Smooth muscle cell (in vitro differentiated cells): ENCODE measurements around the gene SWT1. TPM values are rescaled to one million over a fixed set of nuclear protein-coding genes. Genes with fewer than 3 reads are reported as not detected.

Experiments used
- DNase-seq: peaks from one replicate; lab custom pipeline; 2025; ENCODE audit not compliant: unreplicated experiment; lab: John Stamatoyannopoulos, UW
- H2AFZ ChIP-seq: fragments of 200-600 bp; sonication (generic); 2 replicates; pipeline ENCODE4 v1.6.0; 2016; ENCODE audit warnings: antibody characterized with exemption, low read depth, mild to moderate bottlenecking
- H3F3A ChIP-seq: fragments of 200-600 bp; sonication (generic); 2 replicates; pipeline ENCODE4 v1.6.0; 2017; ENCODE audit warnings: antibody characterized with exemption, low read depth
- H3K27ac ChIP-seq: fragments of 200-600 bp; sonication (generic); 2 replicates; pipeline ENCODE4 v1.5.1; 2016; ENCODE audit warnings: low read depth, mild to moderate bottlenecking
- H3K27me3 ChIP-seq: fragments of 200-600 bp; sonication (generic); 2 replicates; pipeline ENCODE4 v1.6.1; 2016; ENCODE audit warnings: low read depth, mild to moderate bottlenecking
- H3K36me3 ChIP-seq: fragments of 200-600 bp; sonication (generic); 2 replicates; pipeline ENCODE4 v1.5.1; 2016; ENCODE audit warnings: low read depth
- H3K4me1 ChIP-seq: fragments of 200-600 bp; sonication (generic); 2 replicates; pipeline ENCODE4 v1.5.1; 2016; ENCODE audit warnings: low read depth
- H3K4me2 ChIP-seq: fragments of 200-600 bp; sonication (generic); 2 replicates; pipeline ENCODE4 v1.6.0; 2016; ENCODE audit warnings: mild to moderate bottlenecking
- H3K4me3 ChIP-seq: fragments of 200-600 bp; sonication (generic); 2 replicates; pipeline ENCODE4 v1.5.1; 2016; ENCODE audit warnings: mild to moderate bottlenecking
- H3K79me2 ChIP-seq: fragments of 200-600 bp; sonication (generic); 2 replicates; pipeline ENCODE4 v1.6.0; 2016; ENCODE audit warnings: low read depth, mild to moderate bottlenecking
- H3K9ac ChIP-seq: fragments of 200-600 bp; sonication (generic); 2 replicates; pipeline ENCODE4 v1.6.0; 2016; ENCODE audit warnings: low read depth
- H3K9me3 ChIP-seq: fragments of 200-600 bp; sonication (generic); replicated peaks from 2 replicates; pipeline ENCODE4 v1.5.1; 2016; ENCODE audit warnings: low read depth
- H4K20me1 ChIP-seq: fragments of 200-600 bp; sonication (generic); 2 replicates; pipeline ENCODE4 v1.6.0; 2016; ENCODE audit warnings: low read depth
- WGBS: methylation state at CpG from one replicate; pipeline ENCODE4 v1.1.7; 2016; ENCODE audit warnings: low lambda C conversion rate; 5-methylcytosine and 5-hydroxymethylcytosine counted together
- polyA plus RNA-seq: library from polyadenylated mRNA; unstranded; fragments of >200 nt; fragmentation: Nextera tagmentation; extraction: Ambion mirVana; gene quantifications from 2 replicates; pipeline ENCODE4 v1.2.1, GENCODE V29; 2016
- total RNA-seq: library from RNA; depleted of rRNA; stranded (reverse); fragments of >200 nt; gene quantifications from 2 replicates; pipeline ENCODE4 v1.2.3, GENCODE V29; 2014
- TF ChIP-seq, protein P1 (sequence below): fragments of 200-600 bp; sonication (generic); IDR thresholded peaks from 2 replicates; pipeline ENCODE4 v1.5.1; 2017; ENCODE audit warnings: borderline replicate concordance, mild to moderate bottlenecking, antibody characterized with exemption; ENCODE audit not compliant: insufficient read depth, poor library complexity, severe bottlenecking

Gene SWT1
- total and polyA plus RNA-seq, 2 experiments from 2014 or later = 1.7 to 11.2 TPM

DNA sequence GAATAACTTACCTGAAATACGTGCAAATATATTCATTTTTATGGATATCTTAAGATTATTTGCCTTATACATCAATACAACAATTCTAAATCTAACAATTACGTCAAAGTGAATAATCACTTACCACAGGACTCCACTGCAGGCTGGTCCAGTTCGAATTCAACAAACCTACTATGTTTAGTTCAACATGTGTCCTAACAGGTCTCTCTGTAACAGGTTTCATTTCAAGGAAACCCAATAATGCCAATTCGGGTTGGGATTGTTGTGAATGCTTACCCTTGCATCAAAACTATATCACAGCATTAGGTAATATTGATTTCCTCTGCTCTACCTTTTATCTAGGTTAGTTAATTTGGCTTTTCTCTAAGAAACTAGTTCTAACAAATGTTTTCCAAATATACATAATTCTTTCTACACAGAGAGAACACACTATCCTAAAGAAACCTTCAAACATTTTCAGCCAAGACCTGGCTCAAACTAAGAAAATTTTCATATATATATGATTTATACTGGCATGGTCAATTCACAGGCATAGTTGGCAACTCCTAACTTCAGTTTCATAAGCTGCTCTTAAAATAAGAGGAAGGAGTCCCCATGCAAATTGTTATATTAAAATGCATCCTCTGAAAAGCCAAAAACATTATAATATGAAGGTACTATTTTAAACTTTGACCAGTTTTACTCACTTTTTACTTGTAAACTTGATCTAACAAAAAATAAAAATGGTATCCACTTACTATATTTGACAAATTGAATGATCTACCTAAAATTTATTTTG, 155.6 kb downstream of the SWT1 start:
- H2AFZ ChIP-seq = no peak overlapping the region
- peaks cover 11% of the 10 kb centered on the region for H3F3A ChIP-seq
- TF ChIP-seq, protein P1, sequence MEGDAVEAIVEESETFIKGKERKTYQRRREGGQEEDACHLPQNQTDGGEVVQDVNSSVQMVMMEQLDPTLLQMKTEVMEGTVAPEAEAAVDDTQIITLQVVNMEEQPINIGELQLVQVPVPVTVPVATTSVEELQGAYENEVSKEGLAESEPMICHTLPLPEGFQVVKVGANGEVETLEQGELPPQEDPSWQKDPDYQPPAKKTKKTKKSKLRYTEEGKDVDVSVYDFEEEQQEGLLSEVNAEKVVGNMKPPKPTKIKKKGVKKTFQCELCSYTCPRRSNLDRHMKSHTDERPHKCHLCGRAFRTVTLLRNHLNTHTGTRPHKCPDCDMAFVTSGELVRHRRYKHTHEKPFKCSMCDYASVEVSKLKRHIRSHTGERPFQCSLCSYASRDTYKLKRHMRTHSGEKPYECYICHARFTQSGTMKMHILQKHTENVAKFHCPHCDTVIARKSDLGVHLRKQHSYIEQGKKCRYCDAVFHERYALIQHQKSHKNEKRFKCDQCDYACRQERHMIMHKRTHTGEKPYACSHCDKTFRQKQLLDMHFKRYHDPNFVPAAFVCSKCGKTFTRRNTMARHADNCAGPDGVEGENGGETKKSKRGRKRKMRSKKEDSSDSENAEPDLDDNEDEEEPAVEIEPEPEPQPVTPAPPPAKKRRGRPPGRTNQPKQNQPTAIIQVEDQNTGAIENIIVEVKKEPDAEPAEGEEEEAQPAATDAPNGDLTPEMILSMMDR = no peak
- peak overlapping the region; percentile 97 for H3K9ac ChIP-seq
- WGBS = 78% methylated on average over 4 of the region's 4 CpGs
- H3K4me3 ChIP-seq = peak overlapping the region; percentile 92
- H3K79me2 ChIP-seq = peaks cover 94% of the 10 kb centered on the region
- no peaks in the 10 kb centered on the region for H3K27me3 ChIP-seq
- H3K27ac ChIP-seq = peak overlapping the region; percentile 98
- peaks cover 87% of the 10 kb centered on the region for H4K20me1 ChIP-seq
- peaks cover 36% of the 10 kb centered on the region for H3K4me1 ChIP-seq
- no peaks in the 10 kb centered on the region for H3K9me3 ChIP-seq
- H3K36me3 ChIP-seq = peaks cover 24% of the 10 kb centered on the region
- DNase-seq = no peak
- peak overlapping the region; percentile 96 for H3K4me2 ChIP-seq

DNA sequence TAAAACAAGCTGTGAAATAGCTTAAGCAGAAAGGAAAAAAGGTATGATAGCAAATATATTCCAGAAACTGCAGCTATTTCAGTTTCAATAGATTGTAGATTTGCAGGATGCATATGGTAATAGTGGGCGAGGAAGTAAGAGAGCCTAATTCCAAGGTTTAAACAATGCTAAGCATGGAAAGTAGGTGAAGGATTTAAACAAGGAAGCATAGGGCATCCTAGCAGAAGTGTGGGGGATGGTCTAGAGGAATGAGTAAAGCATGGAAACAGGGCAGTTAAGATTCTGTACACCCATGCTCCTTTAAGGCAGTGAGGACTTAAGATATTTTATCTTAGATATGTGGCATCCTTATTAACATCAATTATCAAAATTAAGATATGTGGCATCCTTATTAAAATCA, 157.4 kb downstream of the SWT1 start:
- 16% methylated on average over 1 of the region's 1 CpG for WGBS
- H3K27ac ChIP-seq = peak overlapping the region; percentile 98
- H4K20me1 ChIP-seq = peaks cover 68% of the 10 kb centered on the region
- peaks cover 75% of the 10 kb centered on the region for H3K79me2 ChIP-seq
- peak overlapping the region; percentile 92 for H3K4me3 ChIP-seq
- TF ChIP-seq, protein P1 = no peak
- peak overlapping the region; percentile 97 for H3K9ac ChIP-seq
- peak overlapping the region; percentile 96 for H3K4me2 ChIP-seq
- no peaks in the 10 kb centered on the region for H3K27me3 ChIP-seq
- peaks cover 38% of the 10 kb centered on the region for H3K4me1 ChIP-seq
- H2AFZ ChIP-seq = no peak overlapping the region
- H3K36me3 ChIP-seq = peaks cover 8% of the 10 kb centered on the region
- H3F3A ChIP-seq = peaks cover 8% of the 10 kb centered on the region
- no peak for DNase-seq
- no peaks in the 10 kb centered on the region for H3K9me3 ChIP-seq

DNA sequence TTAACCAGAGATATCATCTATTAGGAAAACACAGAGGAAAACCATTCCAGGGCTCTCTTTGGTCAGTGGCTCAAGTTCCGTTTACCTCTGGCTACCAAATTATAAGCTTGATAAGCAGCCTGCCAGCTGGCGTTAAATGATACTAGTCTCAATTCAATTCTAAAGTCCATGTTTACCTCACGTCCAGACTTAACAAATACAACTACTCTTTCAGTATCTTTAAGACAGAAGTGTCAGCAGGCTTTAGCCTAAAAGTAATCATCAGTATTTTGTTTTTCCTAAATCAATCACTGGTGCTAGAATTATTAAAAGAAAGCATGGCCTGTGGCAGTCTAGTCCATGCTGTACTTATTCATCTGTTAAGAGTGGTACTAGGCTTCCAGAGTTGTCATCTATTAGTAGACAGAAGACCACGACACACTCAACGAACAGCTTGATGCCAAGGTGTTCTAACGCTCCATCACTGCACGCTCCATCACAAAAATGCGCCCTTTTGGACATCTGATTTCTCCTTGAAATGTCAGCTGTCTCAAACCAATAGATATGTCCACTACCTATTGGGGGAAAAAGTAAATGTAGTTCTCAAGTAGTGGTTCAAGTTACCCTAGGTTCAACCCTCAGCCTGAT, 158.6 kb downstream of the SWT1 start:
- H3K9ac ChIP-seq = peak overlapping the region; percentile 97
- H3K9me3 ChIP-seq = no peaks in the 10 kb centered on the region
- H3K27me3 ChIP-seq = no peaks in the 10 kb centered on the region
- no peaks in the 10 kb centered on the region for H3K36me3 ChIP-seq
- 2% methylated on average over 8 of the region's 8 CpGs for WGBS
- peaks cover 5% of the 10 kb centered on the region for H3F3A ChIP-seq
- TF ChIP-seq, protein P1 = no peak
- H3K4me3 ChIP-seq = peak overlapping the region; percentile 92
- H3K27ac ChIP-seq = peak overlapping the region; percentile 98
- H3K4me2 ChIP-seq = peak overlapping the region; percentile 96
- no peak overlapping the region for H2AFZ ChIP-seq
- H4K20me1 ChIP-seq = peaks cover 57% of the 10 kb centered on the region
- no peak for DNase-seq
- peaks cover 63% of the 10 kb centered on the region for H3K79me2 ChIP-seq
- H3K4me1 ChIP-seq = peaks cover 38% of the 10 kb centered on the region
